HG03378 (cell line): ENCODE results near the gene OTP.

ENCODE experiments used
- ATAC-seq: cut with Tn5 transposase; IDR thresholded peaks from one replicate; pipeline ENCODE4 v1.9.1; 2021; ENCODE audit warnings: mild to moderate bottlenecking, moderate library complexity; ENCODE audit not compliant: unreplicated experiment

OTP gene

DNA sequence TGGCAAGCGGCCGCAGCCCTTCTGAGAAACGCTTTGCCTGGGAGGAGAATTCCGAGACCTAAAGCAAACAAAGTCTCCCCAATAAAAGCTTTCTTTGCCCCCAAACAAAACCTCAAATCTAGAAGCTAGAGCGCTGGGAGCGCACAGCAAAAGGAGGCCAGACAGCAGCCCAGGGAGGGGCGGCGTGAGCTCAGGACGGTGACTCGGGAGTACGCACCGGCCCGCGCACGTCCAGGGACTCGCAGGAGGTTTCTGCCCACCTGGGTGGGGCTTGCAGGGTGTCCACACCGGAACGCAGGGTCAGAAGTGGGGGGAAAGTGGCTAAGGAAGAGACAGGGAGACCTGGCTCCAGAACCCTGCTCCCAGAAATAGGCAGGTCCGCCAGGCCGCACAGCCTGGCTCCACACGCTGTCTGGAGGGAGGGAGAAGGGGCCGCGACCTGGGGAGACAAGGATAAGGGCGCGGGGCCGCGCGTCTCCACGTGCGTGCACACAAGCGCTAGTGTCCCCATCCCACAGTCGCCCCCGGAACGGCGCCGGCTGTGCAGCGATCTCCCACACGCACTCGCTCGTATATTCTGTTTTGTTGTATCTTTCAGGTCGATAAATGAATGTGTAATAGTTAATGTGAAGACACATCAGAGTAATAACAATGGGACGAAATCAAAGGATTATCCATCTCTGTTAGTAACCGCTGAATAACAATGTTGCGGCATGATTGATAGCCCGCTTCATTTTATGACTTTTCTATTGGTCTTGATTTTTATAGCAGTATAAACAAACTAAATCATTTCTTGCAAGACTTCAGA is 2.3 kb upstream of the OTP start:
- no peak for ATAC-seq

- no peak for ATAC-seq
Measured at GRCh38 chr5:77638763-77639671, 504 bp upstream of the OTP start.

DNA sequence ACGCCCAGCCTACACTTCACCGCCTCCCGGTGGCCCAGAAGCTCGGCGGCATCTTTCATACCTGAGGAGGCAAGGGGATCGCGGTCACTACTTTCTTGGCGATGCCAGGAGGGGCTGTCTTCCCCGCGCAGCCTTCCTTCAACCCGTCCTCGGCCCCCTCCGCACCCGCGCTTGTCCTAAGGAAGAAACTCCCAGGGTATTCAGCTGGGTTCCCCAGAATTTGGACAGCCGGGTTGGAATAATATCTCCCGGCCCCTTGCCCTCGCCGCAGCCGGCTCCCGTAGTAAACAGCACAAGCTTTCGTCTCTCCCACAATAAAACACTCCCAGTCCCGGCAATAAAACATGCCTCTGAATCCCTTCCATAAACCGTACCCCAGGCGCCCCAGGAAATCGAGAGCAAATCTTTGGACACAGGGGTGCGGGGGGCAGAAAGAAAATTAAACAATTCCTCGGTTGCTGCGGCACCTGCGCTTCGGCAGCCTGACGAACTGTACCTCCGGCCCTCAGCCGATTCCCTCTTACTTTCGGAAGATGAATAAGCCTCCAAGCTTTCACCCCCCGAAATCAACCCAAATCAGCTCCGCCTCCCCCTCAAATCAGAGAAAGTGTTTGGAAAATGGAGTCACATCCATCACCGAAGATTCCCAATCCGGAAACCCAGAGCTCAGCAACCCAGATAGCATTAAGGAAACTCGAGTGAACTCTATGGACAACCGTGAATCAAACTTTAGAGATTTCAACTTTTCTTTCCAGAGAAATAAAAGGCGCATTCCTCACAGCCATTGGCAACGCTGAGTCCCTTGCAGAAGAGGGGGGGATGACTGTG is 1.1 kb downstream of the OTP start:
- no peak for ATAC-seq

- no peak for ATAC-seq
Measured at GRCh38 chr5:77636641-77637169, 1.8 kb downstream of the OTP start.

DNA sequence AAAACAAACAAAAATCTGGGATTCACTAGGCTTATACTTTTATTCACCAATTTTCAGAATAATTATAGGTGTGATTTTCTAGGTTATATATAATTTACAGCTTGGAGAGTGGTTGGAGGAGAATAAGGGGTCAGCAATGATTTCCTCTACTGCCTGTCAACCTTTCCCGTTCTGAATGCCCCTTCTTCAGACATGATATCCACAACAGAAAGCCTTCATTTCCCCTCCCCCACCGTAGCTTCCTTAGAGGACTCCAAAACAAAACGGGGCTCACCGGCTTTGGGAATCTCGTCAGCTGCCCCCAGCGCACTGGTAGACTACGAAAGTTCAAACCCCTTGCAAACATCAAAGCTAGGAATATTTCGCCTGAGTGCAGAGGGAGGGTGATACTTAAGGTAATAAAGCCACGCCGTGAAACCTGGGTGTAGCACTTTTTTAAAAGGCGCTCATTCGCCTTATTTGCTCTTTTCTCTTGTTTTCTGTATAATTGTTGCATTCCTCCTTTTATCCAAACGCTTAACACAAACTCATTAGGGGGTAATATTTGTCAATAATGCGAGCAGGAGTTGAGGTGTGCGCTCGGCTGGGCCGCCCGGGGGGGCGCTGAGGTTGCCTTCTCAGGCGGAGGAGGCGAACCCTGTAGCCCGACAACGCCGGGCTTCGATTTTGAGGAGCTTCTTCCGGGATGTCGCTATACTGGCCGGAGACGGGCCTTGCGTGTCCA is 2.4 kb downstream of the OTP start:
- ATAC-seq, result no peak

GRCh38 chr5:77635067-77635916 is 3.2 kb downstream of the OTP start:
- ATAC-seq, result no peak

DNA sequence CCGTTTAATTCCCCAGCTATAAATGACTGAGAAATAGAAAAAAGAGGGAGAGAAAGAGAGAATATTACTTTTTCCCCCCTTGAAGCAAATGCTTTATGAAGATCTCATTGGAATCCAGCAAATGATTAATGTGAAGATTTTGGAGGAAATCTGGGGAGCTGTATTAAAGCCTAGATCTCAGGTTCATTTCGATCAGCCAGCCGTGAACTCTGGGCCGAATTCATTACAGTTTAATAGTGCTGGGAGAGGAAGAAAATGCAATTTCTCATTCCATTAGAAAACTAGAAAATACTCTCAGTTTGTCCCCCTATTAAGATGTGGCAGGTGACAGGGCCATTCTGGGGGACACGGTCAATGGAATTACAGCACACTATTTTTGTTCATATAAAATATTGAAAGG is 4.8 kb downstream of the OTP start:
- no peak for ATAC-seq

DNA sequence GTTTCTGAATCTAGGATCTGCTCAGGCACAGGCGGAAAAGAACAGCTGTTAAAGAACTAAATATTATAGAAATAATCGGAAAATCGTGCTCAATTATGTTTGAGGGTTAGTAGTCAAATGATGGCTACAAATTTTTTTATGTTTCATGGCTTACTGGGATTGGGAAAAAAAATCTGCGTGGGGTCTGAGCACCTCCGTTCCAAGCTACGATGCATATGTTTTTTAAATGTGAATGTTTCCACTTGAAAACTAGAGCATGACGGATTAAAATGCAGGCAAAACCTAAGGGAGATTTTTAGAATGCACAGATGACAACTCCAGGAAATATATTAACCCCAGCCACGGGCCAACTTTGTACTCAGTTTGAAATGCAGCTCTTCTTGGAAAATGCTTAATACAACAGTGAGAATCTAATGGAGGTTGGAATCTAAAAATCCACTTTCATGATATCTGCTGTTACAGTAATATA is 5.3 kb downstream of the OTP start:
- ATAC-seq, result no peak

DNA sequence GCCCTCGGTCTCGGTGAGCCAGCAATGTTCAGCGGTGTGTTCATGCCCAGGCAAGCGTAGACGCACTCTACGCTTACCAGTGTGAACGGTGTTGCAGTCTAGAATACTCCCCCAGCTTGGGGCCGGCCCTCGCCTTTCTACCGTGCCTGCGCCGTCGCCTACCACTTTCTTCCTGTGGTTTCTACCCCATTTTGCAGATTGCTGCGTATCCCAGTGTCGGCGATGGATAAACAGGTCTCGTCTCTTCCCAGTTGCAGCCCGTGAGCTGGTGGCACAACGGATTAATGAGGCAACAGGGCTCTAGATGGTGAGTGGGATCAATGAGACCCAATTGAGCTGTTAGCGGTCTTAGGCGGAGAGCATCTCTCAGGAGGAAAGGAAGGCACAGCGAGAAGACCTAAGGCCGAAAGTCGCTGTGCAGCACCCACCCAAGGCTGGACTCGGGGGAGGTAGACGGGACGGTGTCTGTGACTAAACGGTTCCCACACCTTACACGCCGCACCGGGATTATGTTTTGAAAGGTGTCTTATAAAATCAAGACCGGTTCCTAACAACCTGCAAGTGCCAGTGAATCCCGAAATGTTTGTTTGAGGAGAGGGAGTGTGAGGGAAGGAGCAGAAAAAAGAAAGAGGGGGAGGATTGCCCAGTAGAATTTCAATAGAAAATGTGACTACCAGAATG is 5.8 kb downstream of the OTP start:
- ATAC-seq, result no peak

GRCh38 chr5:77630114-77630680 is 8.3 kb downstream of the OTP start:
- ATAC-seq, result peak; percentile 81

DNA sequence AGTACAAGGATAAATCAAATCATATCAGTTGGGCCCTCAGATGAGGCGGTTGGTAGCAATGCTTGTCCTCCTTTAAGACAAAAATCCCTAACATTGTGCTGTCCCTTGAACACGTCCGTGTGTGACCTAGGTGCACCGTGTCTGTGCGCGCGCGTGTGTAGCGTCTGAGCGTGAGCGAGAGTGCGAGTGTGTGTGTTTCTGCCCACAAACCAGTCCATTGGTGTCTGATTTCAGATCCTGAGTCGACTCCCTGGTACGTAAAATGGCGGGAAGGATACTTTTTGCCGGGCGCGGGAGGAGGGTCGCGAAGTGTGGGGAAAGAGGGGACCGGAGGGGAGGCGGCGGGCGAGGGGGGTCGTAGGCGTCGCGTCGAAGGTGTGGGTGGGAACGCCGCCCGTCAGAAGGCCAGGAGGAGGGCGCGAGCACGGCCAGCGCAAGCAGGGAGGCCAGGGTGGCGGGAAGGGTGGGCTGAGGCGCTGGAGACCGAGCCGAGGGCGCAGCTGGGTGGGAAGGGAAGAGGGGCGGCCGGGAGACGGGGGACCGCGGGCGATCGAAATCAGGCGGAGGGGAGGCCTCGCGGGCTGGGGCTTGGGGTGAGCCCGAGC is 8.9 kb downstream of the OTP start:
- no peak for ATAC-seq

DNA sequence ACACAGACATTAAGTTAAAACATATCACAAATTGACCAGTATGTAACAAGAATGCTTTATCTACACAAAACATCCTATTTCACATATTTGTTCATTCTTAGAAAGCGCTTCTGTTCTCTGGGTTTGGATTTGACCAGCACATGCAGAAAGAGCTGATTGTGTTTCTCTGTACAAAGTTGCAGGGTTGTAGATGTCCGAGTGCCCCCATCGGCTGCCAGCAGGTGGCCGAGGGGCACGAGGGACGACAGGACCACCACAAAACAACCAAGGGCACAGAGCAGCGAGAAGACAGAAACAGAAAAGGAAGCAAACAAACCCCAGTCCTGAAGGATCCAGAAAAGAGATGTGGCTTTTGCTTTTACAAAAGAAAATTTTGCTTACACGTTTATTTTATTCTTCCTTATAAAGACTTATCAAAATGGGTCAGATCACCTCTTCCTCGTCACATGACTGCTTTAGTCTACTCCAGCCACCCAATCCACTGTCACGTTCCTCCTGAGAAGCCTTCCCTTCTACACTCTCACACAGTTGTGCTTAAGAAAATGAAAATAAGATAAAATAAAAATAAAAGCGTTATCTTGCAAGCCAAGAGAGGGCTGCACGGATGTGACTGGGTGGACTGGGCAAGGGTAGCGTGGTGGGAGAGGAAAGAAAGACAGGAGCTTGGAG is 9.5 kb downstream of the OTP start:
- no peak for ATAC-seq

DNA sequence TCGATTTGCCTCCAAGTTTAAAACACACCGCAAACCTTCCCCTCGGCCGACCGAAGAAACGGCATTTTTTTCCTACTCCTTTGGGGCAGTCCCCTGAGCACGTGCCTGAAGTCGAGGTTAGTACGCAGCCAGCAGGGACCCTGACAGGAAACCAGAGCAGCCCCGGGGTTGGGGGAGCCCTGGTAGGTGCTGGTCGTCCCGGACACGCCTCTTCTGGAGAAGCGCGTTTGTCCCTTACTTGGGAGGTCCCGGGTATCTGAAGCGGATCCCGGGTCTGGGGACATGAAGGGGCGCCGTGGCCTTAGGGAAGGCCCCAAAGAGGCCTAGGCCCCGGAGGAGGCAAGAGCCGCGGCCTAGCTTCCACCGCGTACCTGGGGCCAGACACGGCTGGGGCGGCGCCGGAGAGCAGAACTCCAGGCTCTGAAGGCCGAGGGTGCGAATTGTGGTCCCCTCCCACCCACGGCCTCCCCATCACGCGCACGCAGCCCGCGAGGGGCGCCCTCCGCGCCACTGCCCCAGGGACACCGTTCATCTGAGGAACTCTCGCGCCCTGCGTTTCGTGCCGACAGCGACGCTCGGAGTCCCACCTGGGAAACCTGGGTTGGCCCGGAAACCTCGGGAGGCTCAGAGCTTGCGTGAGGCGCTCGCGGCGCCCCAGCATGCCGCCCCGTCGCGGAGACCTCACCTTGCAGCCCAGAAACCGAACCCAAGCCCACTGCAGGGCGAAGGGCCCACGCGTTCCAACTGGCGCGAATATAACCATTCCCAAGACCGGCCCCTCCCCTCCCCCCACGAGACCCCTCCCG is 10.4 kb downstream of the OTP start:
- ATAC-seq, result no peak

DNA sequence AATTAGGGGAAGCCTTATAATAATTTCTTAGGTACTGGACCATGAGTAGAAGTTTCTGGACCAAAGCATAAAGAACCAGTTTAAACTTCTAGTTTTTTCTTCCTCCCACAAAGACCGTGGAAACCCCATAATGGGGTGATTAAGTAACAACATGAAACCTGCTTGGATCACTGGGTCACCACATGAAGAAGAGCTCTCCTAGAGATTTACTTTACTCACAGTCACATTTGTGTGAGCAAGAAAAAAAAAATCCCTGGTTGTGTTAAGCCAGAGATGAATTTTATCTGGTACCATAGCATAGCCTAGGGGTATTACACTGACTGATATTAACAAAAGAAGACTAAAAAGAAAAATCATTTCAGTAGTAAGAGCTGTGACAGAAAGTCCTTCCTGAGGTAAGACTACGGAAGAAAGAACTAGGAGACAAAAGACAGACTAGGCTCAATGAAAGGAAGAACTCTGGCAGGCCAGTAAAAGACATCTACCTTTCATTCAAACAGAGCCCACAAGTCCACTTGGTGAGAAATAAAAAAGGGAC is 15.2 kb downstream of the OTP start:
- ATAC-seq, result no peak

DNA sequence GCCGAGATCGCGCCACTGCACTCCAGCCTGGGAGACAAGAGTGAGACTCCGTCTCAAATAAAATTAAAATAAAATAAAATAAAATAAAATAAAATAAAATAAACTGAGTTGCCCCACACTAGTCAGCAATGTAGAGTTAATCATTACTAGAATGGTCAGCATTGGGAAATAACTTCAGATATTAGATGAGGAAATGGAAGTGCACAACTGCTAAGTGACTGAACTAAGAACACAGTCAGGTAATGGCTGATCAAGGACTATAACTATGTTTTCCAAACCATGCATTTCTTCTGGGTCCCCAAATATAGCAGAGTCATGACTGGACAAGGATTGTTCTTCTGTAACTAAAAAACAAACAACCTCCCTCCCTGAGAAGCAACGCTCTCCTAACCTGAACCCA is 17.1 kb downstream of the OTP start:
- no peak for ATAC-seq

DNA sequence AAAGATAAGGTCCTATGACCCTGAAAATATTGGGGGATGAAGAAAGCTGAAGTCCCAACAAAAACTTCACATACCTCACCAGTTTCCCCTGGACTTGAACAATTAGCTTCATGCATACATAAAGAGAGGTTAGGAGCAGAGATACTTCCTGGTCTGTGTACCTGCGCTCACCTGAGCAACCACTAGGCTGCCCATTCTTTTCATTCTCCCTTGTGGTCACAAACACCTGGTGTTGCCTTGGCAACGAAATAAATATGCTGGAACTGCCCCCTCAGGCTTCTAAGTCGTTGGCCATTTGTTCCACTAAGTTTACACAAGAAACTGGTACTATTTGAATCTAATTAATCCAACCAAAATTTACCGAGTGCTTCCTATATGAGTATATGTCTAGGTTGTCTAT is 18.1 kb downstream of the OTP start:
- ATAC-seq, result no peak
